Kidney (tissue), 14 donors: ENCODE measurements around the gene UBAC2. TPM values are rescaled to one million over a fixed set of nuclear protein-coding genes. Genes with fewer than 3 reads are reported as not detected.

Experiments used
- DNase-seq, 5 donors: peaks; one replicate each; pipeline ENCODE4 v3.0.0-alpha.2; 2013 to 2020
- FAIRE-seq: peaks from 2 replicates; lab custom pipeline; 2012; peaks lifted over from hg19 to GRCh38; lab: Jason Lieb, UNC
- H3K27ac ChIP-seq, 2 donors: one replicate each; pipeline ENCODE4 v1.7.0; 2013; ENCODE audit warnings: low read depth in 2 of 2, low read length in 2 of 2, inconsistent platforms in 1 of 2
- H3K27me3 ChIP-seq: one replicate; pipeline ENCODE4 v1.7.1; 2013; ENCODE audit warnings: low read length, inconsistent platforms; ENCODE audit not compliant: control insufficient read depth, insufficient read depth
- H3K36me3 ChIP-seq, 3 donors: one replicate each; pipeline versions ENCODE4 v1.7.0 to v1.7.1; 2013; ENCODE audit warnings: low read length in 3 of 3, control low read depth in 1 of 3, inconsistent platforms in 1 of 3; ENCODE audit not compliant: insufficient read depth in 3 of 3, control insufficient read depth in 2 of 3
- H3K4me1 ChIP-seq, 3 donors: one replicate each; pipeline versions ENCODE4 v1.7.0 to v1.7.1; 2013; ENCODE audit warnings: low read length in 3 of 3, inconsistent platforms in 1 of 3, low read depth in 1 of 3; ENCODE audit not compliant: control insufficient read depth in 2 of 3, insufficient read depth in 2 of 3
- H3K4me3 ChIP-seq, 3 donors: one replicate each; pipeline versions ENCODE4 v1.7.0 to v1.8.1; 2013; ENCODE audit warnings: low read length in 3 of 3, control low read depth in 1 of 3, inconsistent platforms in 1 of 3
- H3K9ac ChIP-seq, 3 donors: one replicate each; pipeline versions ENCODE4 v1.7.0 to v1.7.1; 2013; ENCODE audit warnings: low read length in 3 of 3, control low read depth in 1 of 3, inconsistent platforms in 1 of 3
- H3K9me3 ChIP-seq, 3 donors: one replicate each; pipeline versions ENCODE4 v1.7.0 to v1.7.1; 2013; ENCODE audit warnings: low read length in 3 of 3, control low read depth in 1 of 3, inconsistent platforms in 1 of 3; ENCODE audit not compliant: control insufficient read depth in 2 of 3, insufficient read depth in 1 of 3
- intact Hi-C: fragments of 100-400 bp; cut with DNase I; formaldehyde crosslinking; loops from one replicate; pipeline ENCODE4 v1.11.1; 2022
- polyA plus RNA-seq: library from polyadenylated mRNA; stranded (reverse); fragments of 350-450 nt; fragmentation: Illumina TruSeq; extraction: RNeasy Lipid Tissue Mini Kit (QIAGEN cat#74804); gene quantifications from one replicate; pipeline ENCODE4 v1.2.3, GENCODE V29; 2014; ENCODE audit warnings: low read depth, low replicate concordance; ENCODE audit not compliant: insufficient read depth
- total RNA-seq: library from RNA; stranded (reverse); fragmentation: NEBNext Ultra II Directional; extraction: Animal tissue kit (Norgen Biotek cat#: 25700); gene quantifications from one replicate; pipeline ENCODE4 v1.2.1, GENCODE V29; 2021
- TF ChIP-seq, protein P1 (sequence below): IDR thresholded peaks from 3 replicates; pipeline ENCODE4 v1.5.1; 2012; ENCODE audit warnings: mild to moderate bottlenecking, moderate library complexity, borderline replicate concordance; ENCODE audit not compliant: insufficient read depth; ENCODE audit errors: extremely low read depth
- donor health status: control.
- donor health status: control.
- donor health status: control.
- donor health status: control.
- donor health status: control.
- donor health status: DM: yes; HTN: yes; CAD: no.
- donor health status: Normal renal cell carcinoma (clear cell type).

Gene UBAC2
- total and polyA plus RNA-seq, 2 donors from 2014 or later: 61.8 to 77.5 TPM

DNA sequence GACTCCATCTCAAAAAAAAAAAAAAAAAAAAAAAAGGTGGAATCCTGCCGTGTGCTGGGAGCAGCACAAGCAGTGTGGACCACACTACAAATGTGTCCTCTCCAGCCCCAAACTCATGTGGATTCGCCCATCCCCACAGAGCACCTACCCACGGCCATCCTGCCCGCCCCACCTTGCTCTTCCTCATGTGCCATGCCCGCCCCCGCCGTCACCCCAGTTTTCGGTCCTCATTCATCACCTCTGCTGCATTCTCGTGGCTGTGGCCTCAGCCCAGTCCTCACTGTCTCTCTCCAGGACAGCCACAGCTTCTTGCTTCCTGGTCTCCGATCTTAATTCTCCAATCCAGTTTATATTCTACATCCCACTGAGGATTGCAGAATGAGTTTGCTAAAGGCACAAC is 220.6 kb downstream of the UBAC2 start:
- H3K4me3 ChIP-seq: no peak overlapping the region
- TF ChIP-seq, protein P1, sequence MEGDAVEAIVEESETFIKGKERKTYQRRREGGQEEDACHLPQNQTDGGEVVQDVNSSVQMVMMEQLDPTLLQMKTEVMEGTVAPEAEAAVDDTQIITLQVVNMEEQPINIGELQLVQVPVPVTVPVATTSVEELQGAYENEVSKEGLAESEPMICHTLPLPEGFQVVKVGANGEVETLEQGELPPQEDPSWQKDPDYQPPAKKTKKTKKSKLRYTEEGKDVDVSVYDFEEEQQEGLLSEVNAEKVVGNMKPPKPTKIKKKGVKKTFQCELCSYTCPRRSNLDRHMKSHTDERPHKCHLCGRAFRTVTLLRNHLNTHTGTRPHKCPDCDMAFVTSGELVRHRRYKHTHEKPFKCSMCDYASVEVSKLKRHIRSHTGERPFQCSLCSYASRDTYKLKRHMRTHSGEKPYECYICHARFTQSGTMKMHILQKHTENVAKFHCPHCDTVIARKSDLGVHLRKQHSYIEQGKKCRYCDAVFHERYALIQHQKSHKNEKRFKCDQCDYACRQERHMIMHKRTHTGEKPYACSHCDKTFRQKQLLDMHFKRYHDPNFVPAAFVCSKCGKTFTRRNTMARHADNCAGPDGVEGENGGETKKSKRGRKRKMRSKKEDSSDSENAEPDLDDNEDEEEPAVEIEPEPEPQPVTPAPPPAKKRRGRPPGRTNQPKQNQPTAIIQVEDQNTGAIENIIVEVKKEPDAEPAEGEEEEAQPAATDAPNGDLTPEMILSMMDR: no peak
- no peak overlapping the region for H3K27ac ChIP-seq
- FAIRE-seq (no peak), DNase-seq (no peak)
- H3K27me3 ChIP-seq: no peaks in the 10 kb centered on the region
- no peaks in the 10 kb centered on the region for H3K36me3 ChIP-seq
- H3K4me1 ChIP-seq: peaks cover 0 to 9% (median 0%) of the 10 kb centered on the region in 3 donors
- intact Hi-C loops: no loop called here
- no peak overlapping the region for H3K9ac ChIP-seq
- H3K9me3 ChIP-seq: no peaks in the 10 kb centered on the region

DNA sequence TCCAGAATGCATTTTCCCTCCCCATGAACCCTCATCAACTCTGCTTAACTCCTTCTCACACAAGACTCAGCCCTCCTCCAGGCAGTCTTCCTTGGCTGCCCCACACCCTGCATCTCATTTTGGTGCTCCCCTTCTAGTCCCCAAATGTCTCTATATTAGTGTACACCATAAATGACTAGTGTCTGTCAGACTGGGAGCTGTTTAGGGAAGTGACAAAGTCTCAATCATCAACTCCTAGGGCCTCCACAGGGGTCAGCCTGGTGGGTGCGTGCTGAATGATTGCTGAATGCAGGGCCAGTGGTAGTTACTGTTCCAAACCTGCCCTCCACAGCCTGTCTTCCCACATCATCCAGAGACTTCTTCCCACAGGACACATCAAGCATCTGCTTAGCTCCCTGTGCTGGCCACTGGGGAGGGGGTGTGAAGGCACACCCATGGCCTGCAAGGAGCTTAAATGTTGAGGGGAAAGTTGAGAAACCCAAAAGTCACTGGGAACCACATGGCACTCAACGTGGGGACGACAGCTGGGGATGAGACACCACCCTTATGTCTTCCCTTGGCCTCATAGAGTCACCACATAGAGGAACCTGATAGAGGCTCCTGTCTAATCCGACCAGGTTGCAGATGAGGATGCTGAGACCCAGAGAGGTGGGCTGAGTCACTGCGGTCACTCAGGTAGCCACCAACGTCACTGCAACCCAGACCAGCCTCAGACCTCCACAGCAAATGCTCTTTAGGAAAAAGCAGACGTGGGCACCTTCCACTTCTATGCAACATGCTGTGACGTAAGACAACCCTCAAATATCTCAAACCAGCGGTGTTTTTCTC is 221.3 kb downstream of the UBAC2 start:
- H3K9ac ChIP-seq: no peak overlapping the region
- H3K27ac ChIP-seq: no peak overlapping the region
- H3K27me3 ChIP-seq: no peaks in the 10 kb centered on the region
- H3K9me3 ChIP-seq: no peaks in the 10 kb centered on the region
- H3K4me3 ChIP-seq: no peak overlapping the region
- TF ChIP-seq, protein P1: peak; percentile 13
- intact Hi-C loops: no loop called here
- no peaks in the 10 kb centered on the region for H3K36me3 ChIP-seq
- H3K4me1 ChIP-seq: peaks cover 0 to 10% (median 0%) of the 10 kb centered on the region in 3 donors
- FAIRE-seq (no peak), DNase-seq (no peak)

DNA sequence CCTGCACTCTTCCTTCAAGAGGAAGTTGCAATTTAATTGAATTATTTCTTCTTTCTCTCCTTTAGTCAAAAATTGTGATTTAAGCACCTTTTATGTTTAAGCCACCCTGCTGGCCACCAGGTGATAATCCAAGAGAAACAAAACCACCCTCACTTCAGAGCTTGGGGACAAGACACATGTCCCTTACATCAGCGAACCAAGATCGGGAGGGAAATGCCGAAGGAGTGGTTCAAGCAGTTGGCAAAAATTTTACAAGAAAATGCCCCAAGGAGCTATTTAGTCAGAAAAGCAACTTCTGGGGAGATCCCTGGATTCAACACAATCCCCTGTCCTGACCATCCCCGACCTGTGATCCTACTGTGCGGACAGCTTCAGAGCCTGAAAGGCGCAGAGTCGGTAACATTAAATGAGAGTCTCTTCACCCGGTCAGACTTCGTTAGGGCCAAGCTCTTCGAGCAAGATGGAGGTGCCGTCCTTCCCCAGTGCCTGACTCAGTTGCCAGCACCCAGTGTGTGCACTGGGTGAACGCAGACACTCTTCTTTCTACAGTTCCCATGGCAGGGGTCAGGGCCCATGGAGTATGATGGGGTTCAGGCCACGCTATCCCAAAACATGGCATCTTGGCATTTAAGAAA is 222.0 kb downstream of the UBAC2 start:
- TF ChIP-seq, protein P1: no peak
- no peak for FAIRE-seq
- Histone ChIP-seq H3K4me1 (peaks cover 0 to 10% (median 0%) of the 10 kb centered on the region in 3 donors), H3K27me3 (no peaks in the 10 kb centered on the region), H3K9ac (no peak overlapping the region), H3K36me3 (no peaks in the 10 kb centered on the region), H3K27ac (no peak overlapping the region), H3K4me3 (no peak overlapping the region), H3K9me3 (no peaks in the 10 kb centered on the region)
- DNase-seq: no peak
- intact Hi-C loops: no loop called here
